Neural cell (in vitro differentiated cells): ENCODE measurements around the gene ADAM29. TPM values are rescaled to one million over a fixed set of nuclear protein-coding genes. Genes with fewer than 3 reads are reported as not detected.

Source experiments
- H2AFZ ChIP-seq: fragments of 200-600, 300-800 bp; sonication (generic), shearing (Covaris generic); 2 replicates; pipeline ENCODE4 v1.6.0; 2014; ENCODE audit warnings: low read depth, mild to moderate bottlenecking, antibody characterized with exemption, low read length, moderate library complexity
- H3F3A ChIP-seq: fragments of 200-600 bp; shearing (Covaris generic); 2 replicates; pipeline ENCODE4 v1.6.1; 2016; ENCODE audit warnings: mild to moderate bottlenecking, moderate library complexity, mixed read lengths, antibody characterized with exemption, low read length; ENCODE audit not compliant: insufficient read depth, poor library complexity, severe bottlenecking
- H3K27ac ChIP-seq: fragments of 200-600, 300-800 bp; sonication (generic), shearing (Covaris generic); 2 replicates; pipeline ENCODE4 v1.5.1; 2014; ENCODE audit warnings: mild to moderate bottlenecking, low read length, moderate library complexity
- H3K27me3 ChIP-seq: fragments of 300-800, 200-600 bp; sonication (generic), shearing (Covaris generic); 2 replicates; pipeline ENCODE4 v1.6.0; 2014; ENCODE audit warnings: mild to moderate bottlenecking, low read depth, low read length, moderate library complexity; ENCODE audit not compliant: insufficient read depth
- H3K36me3 ChIP-seq: fragments of 300-800, 200-600 bp; sonication (generic), shearing (Covaris generic); 2 replicates; pipeline ENCODE4 v1.5.1; 2014; ENCODE audit warnings: mild to moderate bottlenecking, antibody characterized with exemption, low read length, moderate library complexity; ENCODE audit not compliant: insufficient read depth
- H3K4me2 ChIP-seq: fragments of 300-800, 200-600 bp; sonication (generic), shearing (Covaris generic); 2 replicates; pipeline ENCODE4 v1.6.0; 2014; ENCODE audit warnings: mild to moderate bottlenecking, low read length
- H3K4me3 ChIP-seq: fragments of 300-800, 200-600 bp; sonication (generic), shearing (Covaris generic); 2 replicates; pipeline ENCODE4 v1.5.1; 2014; ENCODE audit warnings: mild to moderate bottlenecking, low read length, moderate library complexity
- H3K79me2 ChIP-seq: fragments of 200-600 bp; shearing (Covaris generic); replicated peaks from 2 replicates; pipeline ENCODE4 v1.6.0; 2014; ENCODE audit warnings: mild to moderate bottlenecking, low read length, moderate library complexity; ENCODE audit not compliant: insufficient read depth
- H3K9ac ChIP-seq: fragments of 300-800, 200-600 bp; sonication (generic), shearing (Covaris generic); 2 replicates; pipeline ENCODE4 v1.6.1; 2016; ENCODE audit warnings: mild to moderate bottlenecking, low read length, mixed read lengths
- H3K9me2 ChIP-seq: fragments of 200-600 bp; shearing (Covaris generic); 2 replicates; pipeline ENCODE4 v1.6.1; 2016; ENCODE audit warnings: mild to moderate bottlenecking, low read length, mixed read lengths; ENCODE audit not compliant: insufficient read depth
- H3K9me3 ChIP-seq: fragments of 200-600, 300-800 bp; sonication (generic), shearing (Covaris generic); 2 replicates; pipeline ENCODE4 v1.6.1; 2016; ENCODE audit warnings: mild to moderate bottlenecking, mixed run types, low read length, moderate library complexity, mixed read lengths
- H4K20me1 ChIP-seq: fragments of 200-600 bp; shearing (Covaris generic); 2 replicates; pipeline ENCODE4 v1.6.1; 2016; ENCODE audit warnings: mild to moderate bottlenecking, mixed run types; ENCODE audit not compliant: insufficient read depth
- EP300 ChIP-seq: fragments of 450-650 bp; conservative IDR thresholded peaks from 2 replicates; pipeline ENCODE4 v1.6.1; 2014; ENCODE audit warnings: antibody characterized with exemption, mild to moderate bottlenecking, moderate library complexity; ENCODE audit not compliant: poor library complexity, severe bottlenecking
- EZH2 ChIP-seq: fragments of 200-600, 300-800 bp; shearing (Covaris generic), sonication (generic); IDR thresholded peaks from 2 replicates; pipeline ENCODE4 v1.6.1; 2014; ENCODE audit warnings: antibody characterized with exemption, low read length, borderline replicate concordance, mild to moderate bottlenecking; ENCODE audit not compliant: insufficient read depth, poor library complexity, severe bottlenecking
- MXI1 ChIP-seq: fragments of 450-650 bp; conservative IDR thresholded peaks from 2 replicates; pipeline ENCODE4 v1.6.1; 2014; ENCODE audit warnings: antibody characterized with exemption, mild to moderate bottlenecking; ENCODE audit not compliant: poor library complexity, severe bottlenecking
- POLR2AphosphoS5 ChIP-seq: IDR thresholded peaks from 2 replicates; pipeline ENCODE4 v1.6.1; 2012
- RAD21 ChIP-seq: fragments of 450-650 bp; conservative IDR thresholded peaks from 2 replicates; pipeline ENCODE4 v1.6.1; 2014; ENCODE audit warnings: antibody characterized with exemption, mild to moderate bottlenecking, moderate library complexity
- SMC3 ChIP-seq: fragments of 450-650 bp; conservative IDR thresholded peaks from 2 replicates; pipeline ENCODE4 v1.6.1; 2014; ENCODE audit warnings: antibody characterized with exemption, mild to moderate bottlenecking, moderate library complexity; ENCODE audit not compliant: poor library complexity
- TAF1 ChIP-seq: IDR thresholded peaks from 2 replicates; pipeline ENCODE4 v1.6.1; 2012; ENCODE audit warnings: low read depth
- polyA plus RNA-seq: library from polyadenylated mRNA; depleted of rRNA; stranded (reverse); fragments of >200 nt; gene quantifications from 2 replicates; pipeline ENCODE4 v1.2.3, GENCODE V29; 2014
- TF ChIP-seq, protein P1 (sequence below): fragments of 450-650 bp; IDR thresholded peaks from 2 replicates; pipeline ENCODE4 v1.5.1; 2014; ENCODE audit warnings: antibody characterized with exemption, mild to moderate bottlenecking, moderate library complexity; ENCODE audit not compliant: poor library complexity, severe bottlenecking
- TF ChIP-seq, protein P2 (sequence below): IDR thresholded peaks from 2 replicates; pipeline ENCODE4 v1.6.1; 2012; ENCODE audit warnings: borderline replicate concordance

ADAM29 gene
- polyA plus RNA-seq, 1 donor from 2014 or later: 0.48 TPM

DNA sequence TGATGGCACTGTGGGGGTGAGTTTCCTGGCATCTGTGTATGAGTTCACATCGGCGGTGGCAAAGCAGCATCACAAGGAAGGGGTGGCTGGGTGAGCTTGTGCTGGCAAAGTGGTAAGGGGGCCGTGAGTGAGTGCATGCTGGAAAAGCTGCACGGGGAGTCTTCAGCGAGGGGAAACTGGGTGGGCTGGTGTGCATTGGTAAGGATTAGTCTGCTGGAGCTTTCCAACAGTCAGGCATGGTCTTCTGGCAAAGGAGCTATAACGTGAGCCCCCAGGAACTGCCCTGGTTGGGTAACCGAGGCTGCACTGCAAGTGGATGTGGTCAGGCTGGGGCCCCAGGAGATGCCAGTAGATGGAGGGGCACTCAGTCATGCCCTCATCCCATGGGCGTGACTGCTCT, 30.7 kb downstream of the ADAM29 start:
- TF ChIP-seq MXI1 (no peak), POLR2AphosphoS5 (no peak), RAD21 (no peak), TAF1 (no peak), SMC3 (no peak), EP300 (no peak), EZH2 (no peak)
- TF ChIP-seq, protein P1, sequence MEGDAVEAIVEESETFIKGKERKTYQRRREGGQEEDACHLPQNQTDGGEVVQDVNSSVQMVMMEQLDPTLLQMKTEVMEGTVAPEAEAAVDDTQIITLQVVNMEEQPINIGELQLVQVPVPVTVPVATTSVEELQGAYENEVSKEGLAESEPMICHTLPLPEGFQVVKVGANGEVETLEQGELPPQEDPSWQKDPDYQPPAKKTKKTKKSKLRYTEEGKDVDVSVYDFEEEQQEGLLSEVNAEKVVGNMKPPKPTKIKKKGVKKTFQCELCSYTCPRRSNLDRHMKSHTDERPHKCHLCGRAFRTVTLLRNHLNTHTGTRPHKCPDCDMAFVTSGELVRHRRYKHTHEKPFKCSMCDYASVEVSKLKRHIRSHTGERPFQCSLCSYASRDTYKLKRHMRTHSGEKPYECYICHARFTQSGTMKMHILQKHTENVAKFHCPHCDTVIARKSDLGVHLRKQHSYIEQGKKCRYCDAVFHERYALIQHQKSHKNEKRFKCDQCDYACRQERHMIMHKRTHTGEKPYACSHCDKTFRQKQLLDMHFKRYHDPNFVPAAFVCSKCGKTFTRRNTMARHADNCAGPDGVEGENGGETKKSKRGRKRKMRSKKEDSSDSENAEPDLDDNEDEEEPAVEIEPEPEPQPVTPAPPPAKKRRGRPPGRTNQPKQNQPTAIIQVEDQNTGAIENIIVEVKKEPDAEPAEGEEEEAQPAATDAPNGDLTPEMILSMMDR: no peak
- TF ChIP-seq, protein P2, sequence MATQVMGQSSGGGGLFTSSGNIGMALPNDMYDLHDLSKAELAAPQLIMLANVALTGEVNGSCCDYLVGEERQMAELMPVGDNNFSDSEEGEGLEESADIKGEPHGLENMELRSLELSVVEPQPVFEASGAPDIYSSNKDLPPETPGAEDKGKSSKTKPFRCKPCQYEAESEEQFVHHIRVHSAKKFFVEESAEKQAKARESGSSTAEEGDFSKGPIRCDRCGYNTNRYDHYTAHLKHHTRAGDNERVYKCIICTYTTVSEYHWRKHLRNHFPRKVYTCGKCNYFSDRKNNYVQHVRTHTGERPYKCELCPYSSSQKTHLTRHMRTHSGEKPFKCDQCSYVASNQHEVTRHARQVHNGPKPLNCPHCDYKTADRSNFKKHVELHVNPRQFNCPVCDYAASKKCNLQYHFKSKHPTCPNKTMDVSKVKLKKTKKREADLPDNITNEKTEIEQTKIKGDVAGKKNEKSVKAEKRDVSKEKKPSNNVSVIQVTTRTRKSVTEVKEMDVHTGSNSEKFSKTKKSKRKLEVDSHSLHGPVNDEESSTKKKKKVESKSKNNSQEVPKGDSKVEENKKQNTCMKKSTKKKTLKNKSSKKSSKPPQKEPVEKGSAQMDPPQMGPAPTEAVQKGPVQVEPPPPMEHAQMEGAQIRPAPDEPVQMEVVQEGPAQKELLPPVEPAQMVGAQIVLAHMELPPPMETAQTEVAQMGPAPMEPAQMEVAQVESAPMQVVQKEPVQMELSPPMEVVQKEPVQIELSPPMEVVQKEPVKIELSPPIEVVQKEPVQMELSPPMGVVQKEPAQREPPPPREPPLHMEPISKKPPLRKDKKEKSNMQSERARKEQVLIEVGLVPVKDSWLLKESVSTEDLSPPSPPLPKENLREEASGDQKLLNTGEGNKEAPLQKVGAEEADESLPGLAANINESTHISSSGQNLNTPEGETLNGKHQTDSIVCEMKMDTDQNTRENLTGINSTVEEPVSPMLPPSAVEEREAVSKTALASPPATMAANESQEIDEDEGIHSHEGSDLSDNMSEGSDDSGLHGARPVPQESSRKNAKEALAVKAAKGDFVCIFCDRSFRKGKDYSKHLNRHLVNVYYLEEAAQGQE: no peak
- Histone ChIP-seq H3K36me3 (no peaks in the 10 kb centered on the region), H3K4me2 (no peak overlapping the region), H3K27ac (no peak overlapping the region), H2AFZ (no peak overlapping the region), H3K9ac (no peak overlapping the region), H3K79me2 (no peaks in the 10 kb centered on the region), H4K20me1 (no peaks in the 10 kb centered on the region), H3K27me3 (no peaks in the 10 kb centered on the region), H3K9me2 (no peaks in the 10 kb centered on the region), H3F3A (no peaks in the 10 kb centered on the region), H3K9me3 (no peaks in the 10 kb centered on the region), H3K4me3 (no peak overlapping the region)

DNA sequence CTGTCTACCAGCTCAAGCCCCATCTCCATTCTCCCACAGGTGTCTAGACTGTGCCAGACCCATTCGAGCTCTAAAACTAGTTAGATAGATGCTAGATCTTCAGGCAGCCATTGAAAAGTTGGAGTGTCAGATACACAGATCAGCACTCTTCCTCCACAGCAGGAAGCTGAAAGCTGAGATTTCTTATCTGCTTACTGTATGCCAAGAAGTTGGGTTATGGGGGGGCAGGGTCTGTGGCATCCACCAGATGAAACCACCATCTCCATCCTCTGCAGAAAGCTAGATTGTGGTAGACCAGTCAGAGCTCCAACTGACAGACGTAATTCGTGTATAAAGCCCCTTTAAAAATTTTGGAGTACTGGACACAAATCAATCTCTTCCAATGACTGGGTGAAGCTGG, 54.8 kb downstream of the ADAM29 start:
- H3K79me2 ChIP-seq: no peaks in the 10 kb centered on the region
- no peak overlapping the region for H2AFZ ChIP-seq
- H3K9ac ChIP-seq: no peak overlapping the region
- no peaks in the 10 kb centered on the region for H3K27me3 ChIP-seq
- no peaks in the 10 kb centered on the region for H3K9me2 ChIP-seq
- H3F3A ChIP-seq: no peaks in the 10 kb centered on the region
- no peaks in the 10 kb centered on the region for H4K20me1 ChIP-seq
- H3K4me2 ChIP-seq: no peak overlapping the region
- H3K27ac ChIP-seq: no peak overlapping the region
- no peak overlapping the region for H3K4me3 ChIP-seq
- H3K9me3 ChIP-seq: no peaks in the 10 kb centered on the region
- TF ChIP-seq EZH2: no peak
- no peaks in the 10 kb centered on the region for H3K36me3 ChIP-seq

DNA sequence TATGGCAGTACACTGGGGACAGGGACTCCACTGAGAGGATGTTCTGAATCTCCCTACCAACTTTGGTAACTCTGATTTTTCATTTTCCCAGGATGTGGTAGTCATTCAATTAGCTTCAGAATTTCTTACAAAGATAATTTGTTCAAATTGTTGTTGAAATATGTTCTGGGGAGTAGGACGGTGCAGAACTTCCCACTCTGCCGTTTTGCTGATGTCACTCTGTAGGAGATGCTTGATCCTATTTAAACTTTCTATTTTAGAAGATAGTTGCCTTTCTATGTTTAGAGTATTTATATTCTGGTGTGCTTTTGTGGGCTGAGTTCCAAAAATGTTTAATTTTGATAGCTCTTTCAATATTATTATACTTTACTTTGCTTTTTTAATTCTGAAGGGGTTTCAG, 55.2 kb downstream of the ADAM29 start:
- H3K27me3 ChIP-seq: no peaks in the 10 kb centered on the region
- H3K9me2 ChIP-seq: no peaks in the 10 kb centered on the region
- no peaks in the 10 kb centered on the region for H3K36me3 ChIP-seq
- H3F3A ChIP-seq: no peaks in the 10 kb centered on the region
- H3K9ac ChIP-seq: no peak overlapping the region
- no peaks in the 10 kb centered on the region for H3K79me2 ChIP-seq
- H3K27ac ChIP-seq: no peak overlapping the region
- no peak overlapping the region for H2AFZ ChIP-seq
- TF ChIP-seq POLR2AphosphoS5: no peak
- TF ChIP-seq EZH2: no peak
- TF ChIP-seq, protein P1: no peak
- TF ChIP-seq, protein P2: no peak
- TF ChIP-seq RAD21: no peak
- no peak for TF ChIP-seq EP300
- TF ChIP-seq MXI1: no peak
- TF ChIP-seq SMC3: no peak
- no peak for TF ChIP-seq TAF1
- no peaks in the 10 kb centered on the region for H4K20me1 ChIP-seq
- H3K4me2 ChIP-seq: no peak overlapping the region
- no peak overlapping the region for H3K4me3 ChIP-seq
- no peaks in the 10 kb centered on the region for H3K9me3 ChIP-seq
